Measurements from ENCODE around the gene GSTM5.
"Not testable (repeated sequence)": the region's sequence is repeated elsewhere in the genome, so short reads cannot be mapped to it uniquely, and the experiment has no call there.

Gene GSTM5

GRCh38 chr1:109732390-109732881 lies 20.4 kb downstream of the GSTM5 start:
- no peak for DNase-seq

DNA sequence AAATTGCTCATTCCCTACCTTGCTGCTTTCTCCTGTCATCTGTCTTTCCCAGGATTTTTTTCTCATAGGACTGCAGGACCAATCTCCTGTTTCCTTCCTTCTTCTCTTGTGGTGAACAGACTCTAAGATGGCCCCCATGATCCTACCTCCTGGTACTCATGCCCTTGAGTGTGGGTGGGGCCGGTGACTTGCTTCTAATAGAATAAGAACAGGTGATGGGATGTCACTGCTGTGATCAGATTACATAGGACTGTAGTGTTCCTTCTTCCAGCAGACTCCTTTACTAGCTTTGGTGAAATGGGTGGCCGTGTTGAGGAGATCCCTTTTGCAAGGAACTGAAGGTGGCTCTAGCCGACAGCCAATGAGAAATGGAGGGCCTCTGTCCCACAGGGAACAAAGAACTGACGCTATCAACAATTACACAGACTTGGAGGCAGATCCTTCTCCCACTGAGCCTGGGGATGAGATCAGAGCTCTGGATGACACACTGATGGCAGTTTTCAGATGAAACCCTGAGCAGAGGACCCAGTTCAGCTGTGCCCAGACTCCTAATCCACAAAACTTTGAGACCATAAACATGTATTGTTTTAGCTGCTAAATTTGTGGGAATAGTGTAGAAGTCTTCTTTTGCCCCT lies 21.3 kb downstream of the GSTM5 start:
- no peak for DNase-seq

- DNase-seq, result peak; percentile 63
Measured at GRCh38 chr1:109739738-109740614, 27.9 kb downstream of the GSTM5 start.

DNA sequence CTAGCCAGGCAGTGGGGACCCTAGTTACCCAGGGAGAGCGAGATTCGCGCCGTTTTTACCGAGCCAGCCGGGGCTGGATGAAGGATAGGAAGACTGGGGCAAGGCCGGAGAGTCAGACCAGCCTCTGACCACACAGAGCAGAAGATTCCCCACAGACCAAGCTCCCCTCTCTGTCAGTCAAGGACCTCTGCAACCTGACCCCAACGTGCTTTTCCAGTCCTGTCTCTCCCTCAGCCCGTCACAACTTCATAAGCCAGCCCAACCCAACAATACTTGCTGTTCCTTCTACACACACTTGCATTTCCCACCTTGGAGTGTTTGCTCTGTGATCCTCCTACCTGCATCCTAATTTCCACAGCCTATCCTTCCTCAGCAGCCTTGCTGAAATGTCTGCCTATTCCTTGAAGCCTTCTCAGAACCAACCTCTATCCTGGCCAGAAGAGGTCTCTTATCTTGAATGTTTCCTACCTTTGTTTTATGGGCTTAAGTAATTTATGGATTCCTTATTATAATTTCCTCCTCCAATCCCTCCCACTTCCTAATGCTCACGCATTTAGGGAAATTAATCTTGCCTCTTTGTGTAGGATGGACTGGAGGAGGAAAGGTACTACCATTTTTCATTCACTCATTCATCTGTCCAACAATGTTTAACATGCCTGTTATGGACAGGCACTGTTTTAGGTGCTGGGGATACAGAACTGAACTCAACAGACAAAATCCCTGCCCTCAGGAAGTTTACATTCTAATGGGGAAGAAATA lies 28.7 kb downstream of the GSTM5 start, which contains the start of gene GSTM3:
Gene GSTM3 (minus strand): TSS at position 424 of the 759 bp plus-strand sequence. CDS start 751 bp downstream, outside the sequence.
- no peak for DNase-seq

- DNase-seq, result not testable (repeated sequence)
Measured at GRCh38 chr1:109748311-109748710, 36.3 kb downstream of the GSTM5 start.

DNA sequence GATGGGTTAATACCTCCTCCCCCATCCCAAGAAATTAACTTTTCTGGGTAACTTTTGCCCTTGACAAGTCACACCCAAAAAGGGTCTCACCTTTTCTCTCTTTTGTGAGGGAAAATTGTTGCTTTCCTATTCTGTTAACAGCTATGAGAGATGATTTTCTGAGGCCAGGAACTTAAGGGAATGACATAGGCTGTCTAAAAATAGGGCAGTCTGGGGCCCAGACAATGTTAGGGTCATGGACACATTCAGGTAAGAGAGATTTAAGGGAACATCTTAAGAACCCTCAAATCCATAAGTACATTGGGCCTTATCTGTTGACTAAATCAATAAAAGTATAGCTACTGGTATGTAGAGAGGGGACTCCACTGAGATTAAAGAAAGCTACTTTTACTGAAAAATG lies 37.2 kb downstream of the GSTM5 start:
- DNase-seq, result no peak

DNA sequence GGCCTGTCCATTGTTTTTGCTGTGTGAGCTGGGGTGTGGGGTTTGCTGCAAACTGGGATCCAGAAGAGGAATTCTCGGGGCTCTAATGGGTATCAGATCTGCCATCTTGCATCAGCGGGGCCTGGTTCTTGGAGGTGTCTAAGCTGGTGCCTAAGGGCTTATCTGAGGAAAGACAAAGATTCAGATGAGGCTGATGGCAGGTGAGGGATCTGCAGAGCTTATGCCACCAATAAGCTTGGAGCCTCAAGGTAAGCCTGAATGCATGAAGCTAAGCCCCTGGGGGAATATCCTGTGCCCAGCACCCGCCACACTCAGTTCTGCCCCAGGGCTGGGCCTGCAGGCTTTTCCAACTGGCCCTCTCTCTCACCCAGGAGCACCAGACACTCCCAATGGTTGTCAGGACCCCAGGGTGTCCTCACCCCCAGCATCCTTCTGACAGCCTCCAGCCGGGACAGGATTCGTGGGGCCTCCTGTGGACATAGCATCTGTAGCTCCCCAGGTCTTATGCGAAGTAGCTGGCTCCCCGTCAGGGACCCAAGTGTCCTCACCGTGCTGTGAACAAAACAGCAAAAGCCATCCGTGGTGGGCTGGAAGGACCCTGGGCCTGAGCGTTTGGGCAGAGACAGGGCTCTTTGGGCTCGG lies 38.3 kb downstream of the GSTM5 start:
- no peak for DNase-seq

- no peak for DNase-seq
Measured at GRCh38 chr1:109750920-109751319, 38.9 kb downstream of the GSTM5 start.

DNA sequence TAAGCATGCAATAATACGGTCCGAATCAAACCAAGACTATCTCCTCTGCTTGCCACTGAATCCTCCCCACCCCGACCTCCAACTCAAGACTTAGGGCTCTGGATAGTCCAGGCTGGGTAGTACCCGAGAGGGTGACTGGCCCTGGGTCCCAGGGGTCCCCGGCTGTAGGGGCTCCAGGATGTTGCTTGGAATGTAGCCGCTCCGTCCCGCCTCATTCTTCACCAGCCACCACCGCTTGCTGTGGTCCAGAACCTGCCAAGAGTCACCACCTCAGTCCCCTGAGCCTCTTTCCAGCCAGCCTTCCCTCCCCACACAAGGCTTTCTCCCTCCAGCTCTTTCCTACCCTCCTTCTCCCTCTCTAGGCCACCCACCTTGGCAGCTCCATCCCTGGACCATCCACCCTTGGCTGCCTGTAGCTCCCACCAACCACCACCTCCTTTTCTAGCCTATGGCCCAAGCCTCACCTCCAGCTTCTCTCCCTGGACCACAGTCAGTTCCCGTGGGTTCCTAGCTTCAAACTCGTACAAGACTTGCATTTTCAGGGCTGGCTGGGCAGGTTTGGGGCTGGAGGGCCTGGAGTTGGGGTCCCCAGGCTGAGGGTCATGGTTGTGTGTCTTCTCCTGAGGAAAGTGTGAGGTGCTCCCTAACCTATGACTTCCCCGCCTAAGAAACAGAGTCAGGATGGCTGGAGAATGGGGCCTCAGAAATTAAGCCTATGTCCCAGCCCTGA lies 39.6 kb downstream of the GSTM5 start:
- no peak for DNase-seq

GRCh38 chr1:109754738-109755137 lies 42.7 kb downstream of the GSTM5 start:
- no peak for DNase-seq

DNA sequence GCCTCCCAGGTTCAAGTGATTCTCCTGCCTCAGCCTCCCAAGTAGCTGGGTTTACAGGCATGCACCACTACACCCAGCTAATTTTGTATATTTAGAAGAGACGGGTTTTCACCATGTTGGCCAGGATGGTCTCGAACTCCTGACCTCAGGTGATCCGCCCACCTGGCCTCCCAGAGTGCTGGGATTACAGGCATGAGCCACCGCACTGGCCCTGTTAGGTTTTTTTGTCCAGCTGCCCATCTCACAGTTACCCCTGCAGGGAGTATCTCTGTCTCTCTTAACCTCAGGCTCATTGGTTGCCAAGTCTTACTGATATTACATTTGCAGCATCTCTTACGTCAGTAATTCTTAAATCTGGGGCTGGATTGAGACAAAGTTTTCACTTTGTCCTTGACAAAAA lies 44.3 kb downstream of the GSTM5 start:
- DNase-seq, result not testable (repeated sequence)

DNA sequence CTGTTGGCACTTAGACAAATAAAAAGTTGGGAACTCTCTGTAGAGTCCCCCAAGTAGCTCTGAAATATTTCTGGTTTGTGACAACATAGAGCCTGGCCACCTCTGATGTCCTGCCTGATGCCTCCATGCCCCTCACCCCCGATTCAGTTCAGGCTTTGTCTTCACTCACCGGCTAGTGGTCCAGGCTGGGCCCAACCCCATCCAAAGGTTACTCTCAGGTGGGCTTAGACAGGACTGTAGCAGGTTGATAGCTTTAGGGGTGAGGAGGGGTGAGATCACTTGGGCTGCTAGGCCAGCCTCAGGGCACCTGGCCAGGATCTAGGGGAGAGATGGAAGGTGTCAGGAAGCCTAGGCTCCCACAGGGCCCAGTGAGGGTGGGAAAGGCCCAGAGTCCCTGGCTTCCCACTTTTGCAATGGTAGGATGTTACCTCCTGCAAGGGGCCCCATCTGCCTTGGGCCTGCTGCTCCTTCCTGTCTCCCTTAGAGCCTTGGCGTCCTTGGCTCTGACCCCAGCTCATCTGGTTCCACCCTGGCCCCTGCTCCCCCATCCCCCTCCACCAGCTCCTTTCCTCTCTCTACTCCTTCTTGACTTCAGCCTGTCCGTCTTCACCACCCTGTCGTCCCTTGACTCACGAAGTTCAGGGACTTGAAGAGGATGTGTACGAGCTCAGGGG lies 44.9 kb downstream of the GSTM5 start:
- DNase-seq, result no peak

DNA sequence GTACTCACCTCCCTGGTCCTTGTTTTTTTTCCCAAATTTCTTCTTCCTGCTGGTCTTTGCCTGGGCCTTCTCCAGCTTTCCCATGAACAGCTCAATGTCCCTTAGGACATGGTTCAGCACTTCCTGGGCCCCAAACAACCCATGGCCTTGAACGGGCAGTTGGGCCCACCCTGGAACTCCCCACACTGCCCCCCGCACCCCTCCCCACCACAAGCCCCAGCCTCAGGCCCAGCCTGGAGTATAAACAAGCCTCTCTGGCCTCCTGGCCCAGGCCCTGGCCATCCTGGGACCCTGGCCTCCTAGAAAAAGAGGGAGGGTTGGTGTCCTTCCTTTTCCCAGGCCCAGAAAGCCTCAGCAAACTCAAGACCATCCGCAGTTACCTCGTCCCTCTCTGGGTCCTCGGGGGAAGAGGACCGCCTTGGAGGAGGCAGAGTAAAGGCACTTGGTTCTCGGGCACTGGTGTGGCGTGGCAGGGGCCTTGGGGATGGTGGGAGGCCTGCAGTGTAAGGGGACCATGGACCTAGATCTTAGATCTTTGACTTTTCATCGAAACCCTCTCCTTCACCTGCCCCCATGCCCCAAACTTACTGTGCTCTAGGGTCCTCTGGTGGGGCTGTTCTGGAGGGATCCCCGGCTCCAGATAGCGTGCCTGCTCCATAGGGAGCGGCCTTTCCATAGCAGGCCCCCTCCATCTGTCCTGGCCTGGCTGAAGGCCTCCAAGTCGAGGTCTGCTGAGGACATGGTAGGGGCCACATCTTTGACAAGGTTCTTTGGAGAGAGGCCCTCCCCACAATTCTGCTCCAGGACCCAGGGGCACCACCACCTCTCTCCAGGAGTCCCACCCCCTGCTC lies 46.1 kb downstream of the GSTM5 start:
- DNase-seq, result no peak

DNA sequence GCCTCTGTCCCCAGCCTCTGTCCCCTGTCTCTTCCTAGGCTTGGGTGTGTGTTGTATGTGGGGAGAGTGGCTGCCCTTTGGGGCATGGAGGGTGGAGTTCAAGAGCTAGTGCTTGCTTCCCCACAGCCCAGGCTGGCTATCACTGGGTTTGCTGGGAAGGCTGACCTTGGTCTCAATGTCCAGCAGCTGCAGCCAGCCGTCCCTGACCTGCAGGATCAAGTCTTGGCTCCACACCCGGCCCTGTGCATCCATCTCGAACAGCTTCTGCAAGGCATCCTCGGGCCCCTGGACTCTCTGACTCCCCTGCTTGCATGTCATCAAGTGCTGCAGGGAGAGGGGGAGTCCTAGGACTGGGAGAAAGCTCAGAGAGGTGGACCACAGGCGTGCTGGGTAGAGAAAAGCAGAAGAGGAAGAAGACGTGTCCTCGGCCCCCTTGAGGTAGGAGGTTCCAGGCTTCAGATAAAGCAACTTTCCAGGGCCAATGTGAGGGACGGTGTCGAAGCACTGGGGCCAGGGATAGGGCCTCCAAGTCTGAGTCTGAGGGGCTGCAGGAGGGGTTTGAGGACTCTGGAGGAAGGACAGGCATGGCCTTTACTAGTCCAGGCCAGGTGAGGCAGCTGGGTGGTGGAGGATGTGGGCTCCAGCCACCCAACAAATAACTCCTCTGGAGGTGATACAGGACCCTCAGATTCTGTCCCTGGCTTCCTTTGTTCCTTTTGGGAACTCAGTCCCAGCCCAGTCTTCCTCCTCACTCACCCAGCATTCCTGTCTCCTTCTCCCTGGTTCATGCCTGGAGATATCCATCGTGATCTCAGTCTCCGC lies 47.7 kb downstream of the GSTM5 start:
- DNase-seq, result no peak

GRCh38 chr1:109760581-109761226 lies 48.7 kb downstream of the GSTM5 start:
- DNase-seq, result no peak

- no peak for DNase-seq
Measured at GRCh38 chr1:109761227-109762038, 49.4 kb downstream of the GSTM5 start.

DNA sequence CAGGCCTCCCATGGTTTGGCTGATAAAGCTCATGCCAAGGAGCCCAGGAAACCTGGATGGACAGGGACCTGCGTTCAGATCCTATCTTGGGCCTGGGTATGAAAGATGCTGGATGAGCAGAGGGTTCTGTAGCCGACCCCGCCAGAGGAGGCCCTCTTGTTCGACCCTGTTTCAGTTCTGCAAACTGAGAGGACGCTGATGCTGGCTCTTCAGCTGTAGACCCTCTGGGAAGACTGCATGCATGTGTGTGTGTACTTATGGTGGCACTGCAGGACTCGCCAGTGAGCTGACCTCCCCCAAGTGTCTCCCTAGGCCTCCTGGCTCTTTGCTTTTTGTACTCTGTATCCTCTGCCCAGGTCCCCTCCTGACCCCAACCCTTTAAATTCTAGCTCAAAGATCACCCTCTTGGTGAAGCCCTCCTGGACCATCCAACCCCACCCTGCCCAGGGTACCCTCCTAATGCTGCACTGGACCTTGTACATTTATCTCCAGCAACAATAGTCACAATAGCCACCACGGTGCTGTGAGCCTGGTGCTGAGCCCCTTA lies 50.1 kb downstream of the GSTM5 start:
- no peak for DNase-seq
